HL-60 (cell line): ENCODE data around the gene ATXN2.
"Not testable (repeated sequence)": the region's sequence is repeated elsewhere in the genome, so short reads cannot be mapped to it uniquely, and the experiment has no call there.

Source experiments
- DNase-seq, 2 experiments: peaks; one replicate each; pipeline ENCODE4 v3.0.0-alpha.2; 2010 to 2020; ENCODE audit warnings: low read depth in 1 of 2, low spot score in 1 of 2
- H3K27ac ChIP-seq: fragments of 250-450 bp; sonication (Bioruptor Pico); replicated peaks from 2 replicates; pipeline ENCODE4 v1.5.1; 2020; ENCODE audit warnings: mild to moderate bottlenecking, moderate library complexity
- H3K27me3 ChIP-seq: fragments of 250-450 bp; sonication (Bioruptor Pico); 2 replicates; pipeline ENCODE4 v1.5.1; 2021; ENCODE audit warnings: mild to moderate bottlenecking, moderate library complexity; ENCODE audit not compliant: insufficient read depth, poor library complexity, severe bottlenecking
- H3K4me3 ChIP-seq: replicated peaks from 2 replicates; pipeline ENCODE4 v1.5.1; 2011; ENCODE audit warnings: mild to moderate bottlenecking, control low read depth, low read length; ENCODE audit not compliant: insufficient read depth
- CTCF ChIP-seq: IDR thresholded peaks from one replicate; pipeline ENCODE4 v1.5.1; 2011; ENCODE audit warnings: low read length, control low read depth, inconsistent platforms; ENCODE audit not compliant: insufficient read depth
- GABPA ChIP-seq: IDR thresholded peaks from 2 replicates; pipeline ENCODE4 v1.6.1; 2012; ENCODE audit warnings: low read depth
- POLR2AphosphoS5 ChIP-seq: IDR thresholded peaks from 2 replicates; pipeline ENCODE4 v1.6.1; 2012; ENCODE audit warnings: low read depth
- REST ChIP-seq: IDR thresholded peaks from 2 replicates; pipeline ENCODE4 v1.6.1; 2012; ENCODE audit warnings: low read depth; ENCODE audit not compliant: insufficient replicate concordance
- SPI1 ChIP-seq: IDR thresholded peaks from 2 replicates; pipeline ENCODE4 v1.6.1; 2012; ENCODE audit warnings: low read depth, mild to moderate bottlenecking, borderline replicate concordance

ATXN2 gene

GRCh38 chr12:111607239-111607638, 8.1 kb upstream of the ATXN2 start:
- TF ChIP-seq CTCF: no peak
- Histone ChIP-seq H3K27ac (no peak overlapping the region), H3K27me3 (no peaks in the 10 kb centered on the region), H3K4me3 (no peak overlapping the region)
- DNase-seq: no peak

- Histone ChIP-seq H3K27ac (no peak overlapping the region), H3K4me3 (no peak overlapping the region), H3K27me3 (no peaks in the 10 kb centered on the region)
- DNase-seq: no peak
- TF ChIP-seq GABPA (no peak), SPI1 (no peak), CTCF (no peak), POLR2AphosphoS5 (no peak), REST (no peak)
These were observed 7.7 kb upstream of the ATXN2 start for GRCh38 chr12:111606767-111607230.

GRCh38 chr12:111605911-111606766, 7.0 kb upstream of the ATXN2 start:
- Histone ChIP-seq H3K27ac (no peak overlapping the region), H3K27me3 (no peaks in the 10 kb centered on the region), H3K4me3 (no peak overlapping the region)
- no peak for DNase-seq
- TF ChIP-seq GABPA: no peak
- TF ChIP-seq POLR2AphosphoS5: no peak
- TF ChIP-seq SPI1: no peak
- TF ChIP-seq CTCF: no peak
- TF ChIP-seq REST: no peak

GRCh38 chr12:111602857-111603256, 3.7 kb upstream of the ATXN2 start:
- not testable (repeated sequence) for H3K27me3 ChIP-seq, H3K4me3 ChIP-seq, H3K27ac ChIP-seq, DNase-seq
